Measurements from ENCODE around the gene NEU2. TPM values are rescaled to one million over a fixed set of nuclear protein-coding genes. Genes with fewer than 3 reads are reported as not detected.

The NEU2 gene
- total and polyA plus RNA-seq, 10 of the 15 experiments (the other 5 are each of a cell fraction or from before 2014, with no cell fraction given), result not detected

- TF ChIP-seq PKNOX1 (IDR thresholded peaks at IDR 0.05) (peak; percentile 85), RFX5 (IDR thresholded peaks at IDR 0.05; ENCODE audit: low read depth, low read length) (0 out of 2 replicates have a peak, but pooled peaks have one; percentile 18), POLR2A (IDR thresholded peaks at IDR 0.05; ENCODE audit: low read depth, low read length) (peak; percentile 47), SMC3 (IDR thresholded peaks at IDR 0.05; ENCODE audit: borderline replicate concordance, low read length) (peak; percentile 4; the same call in 1 of the 2 replicates), POU2F2 (IDR thresholded peaks at IDR 0.05; ENCODE audit: borderline replicate concordance, low read depth, low read length) (0 out of 3 replicates have a peak, but pooled peaks have one; percentile 45), NKRF (conservative IDR thresholded peaks at IDR 0.05) (peak; percentile 56), IKZF1 (conservative IDR thresholded peaks at IDR 0.05) (peak; percentile 31), TCF12 (IDR thresholded peaks at IDR 0.05; ENCODE audit: low read depth, low read length) (0 out of 2 replicates have a peak, but pooled peaks have one; percentile 25), ZBED1 (IDR thresholded peaks at IDR 0.05; ENCODE audit: borderline replicate concordance) (0 out of 2 replicates have a peak, but pooled peaks have one; percentile 0), HDAC2 (IDR thresholded peaks at IDR 0.05) (0 out of 2 replicates have a peak, but pooled peaks have one; percentile 63), BCL3 (IDR thresholded peaks at IDR 0.05; ENCODE audit: borderline replicate concordance, insufficient read depth, low read depth, low read length, poor library complexity, severe bottlenecking) (no peak), MXI1 (IDR thresholded peaks at IDR 0.05; ENCODE audit: low read depth, low read length) (peak; percentile 64), EED (IDR thresholded peaks at IDR 0.05; ENCODE audit: low read depth) (peak; percentile 35), TCF3 (IDR thresholded peaks at IDR 0.05; ENCODE audit: borderline replicate concordance, insufficient read depth, low read depth, low read length) (no peak)
- TF ChIP-seq, protein P1, sequence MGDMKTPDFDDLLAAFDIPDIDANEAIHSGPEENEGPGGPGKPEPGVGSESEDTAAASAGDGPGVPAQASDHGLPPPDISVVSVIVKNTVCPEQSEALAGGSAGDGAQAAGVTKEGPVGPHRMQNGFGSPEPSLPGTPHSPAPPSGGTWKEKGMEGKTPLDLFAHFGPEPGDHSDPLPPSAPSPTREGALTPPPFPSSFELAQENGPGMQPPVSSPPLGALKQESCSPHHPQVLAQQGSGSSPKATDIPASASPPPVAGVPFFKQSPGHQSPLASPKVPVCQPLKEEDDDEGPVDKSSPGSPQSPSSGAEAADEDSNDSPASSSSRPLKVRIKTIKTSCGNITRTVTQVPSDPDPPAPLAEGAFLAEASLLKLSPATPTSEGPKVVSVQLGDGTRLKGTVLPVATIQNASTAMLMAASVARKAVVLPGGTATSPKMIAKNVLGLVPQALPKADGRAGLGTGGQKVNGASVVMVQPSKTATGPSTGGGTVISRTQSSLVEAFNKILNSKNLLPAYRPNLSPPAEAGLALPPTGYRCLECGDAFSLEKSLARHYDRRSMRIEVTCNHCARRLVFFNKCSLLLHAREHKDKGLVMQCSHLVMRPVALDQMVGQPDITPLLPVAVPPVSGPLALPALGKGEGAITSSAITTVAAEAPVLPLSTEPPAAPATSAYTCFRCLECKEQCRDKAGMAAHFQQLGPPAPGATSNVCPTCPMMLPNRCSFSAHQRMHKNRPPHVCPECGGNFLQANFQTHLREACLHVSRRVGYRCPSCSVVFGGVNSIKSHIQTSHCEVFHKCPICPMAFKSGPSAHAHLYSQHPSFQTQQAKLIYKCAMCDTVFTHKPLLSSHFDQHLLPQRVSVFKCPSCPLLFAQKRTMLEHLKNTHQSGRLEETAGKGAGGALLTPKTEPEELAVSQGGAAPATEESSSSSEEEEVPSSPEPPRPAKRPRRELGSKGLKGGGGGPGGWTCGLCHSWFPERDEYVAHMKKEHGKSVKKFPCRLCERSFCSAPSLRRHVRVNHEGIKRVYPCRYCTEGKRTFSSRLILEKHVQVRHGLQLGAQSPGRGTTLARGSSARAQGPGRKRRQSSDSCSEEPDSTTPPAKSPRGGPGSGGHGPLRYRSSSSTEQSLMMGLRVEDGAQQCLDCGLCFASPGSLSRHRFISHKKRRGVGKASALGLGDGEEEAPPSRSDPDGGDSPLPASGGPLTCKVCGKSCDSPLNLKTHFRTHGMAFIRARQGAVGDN (IDR thresholded peaks at IDR 0.05), result 0 out of 2 replicates have a peak, but pooled peaks have one; percentile 56
- TF ChIP-seq, protein P2, sequence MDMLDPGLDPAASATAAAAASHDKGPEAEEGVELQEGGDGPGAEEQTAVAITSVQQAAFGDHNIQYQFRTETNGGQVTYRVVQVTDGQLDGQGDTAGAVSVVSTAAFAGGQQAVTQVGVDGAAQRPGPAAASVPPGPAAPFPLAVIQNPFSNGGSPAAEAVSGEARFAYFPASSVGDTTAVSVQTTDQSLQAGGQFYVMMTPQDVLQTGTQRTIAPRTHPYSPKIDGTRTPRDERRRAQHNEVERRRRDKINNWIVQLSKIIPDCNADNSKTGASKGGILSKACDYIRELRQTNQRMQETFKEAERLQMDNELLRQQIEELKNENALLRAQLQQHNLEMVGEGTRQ (IDR thresholded peaks at IDR 0.05; ENCODE audit: borderline replicate concordance, low read depth, low read length), result no peak
- TF ChIP-seq, protein P3, sequence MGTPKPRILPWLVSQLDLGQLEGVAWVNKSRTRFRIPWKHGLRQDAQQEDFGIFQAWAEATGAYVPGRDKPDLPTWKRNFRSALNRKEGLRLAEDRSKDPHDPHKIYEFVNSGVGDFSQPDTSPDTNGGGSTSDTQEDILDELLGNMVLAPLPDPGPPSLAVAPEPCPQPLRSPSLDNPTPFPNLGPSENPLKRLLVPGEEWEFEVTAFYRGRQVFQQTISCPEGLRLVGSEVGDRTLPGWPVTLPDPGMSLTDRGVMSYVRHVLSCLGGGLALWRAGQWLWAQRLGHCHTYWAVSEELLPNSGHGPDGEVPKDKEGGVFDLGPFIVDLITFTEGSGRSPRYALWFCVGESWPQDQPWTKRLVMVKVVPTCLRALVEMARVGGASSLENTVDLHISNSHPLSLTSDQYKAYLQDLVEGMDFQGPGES (IDR thresholded peaks at IDR 0.05), result no peak
These were observed 29.3 kb downstream of the NEU2 start (continued) for GRCh38 chr2:233061591-233062450.
